Neural progenitor cell (in vitro differentiated cells): ENCODE results near the gene ZNF587. TPM values are rescaled to one million over a fixed set of nuclear protein-coding genes. Genes with fewer than 3 reads are reported as not detected.
A peak's percentile ranks its signal among the peaks of the same experiment; 100 is the strongest.
"Not testable (repeated sequence)": the region's sequence is repeated elsewhere in the genome, so short reads cannot be mapped to it uniquely, and the experiment has no call there.

Experiments used
- DNase-seq: peaks from one replicate; pipeline ENCODE4 v3.0.0-alpha.2; 2016; ENCODE audit warnings: low spot score
- H2AFZ ChIP-seq: fragments of 200-600 bp; sonication (generic); replicated peaks from 2 replicates; pipeline ENCODE4 v1.6.1; 2016; ENCODE audit warnings: antibody characterized with exemption
- H3F3A ChIP-seq: fragments of 200-600 bp; sonication (generic); 2 replicates; pipeline ENCODE4 v1.6.1; 2016; ENCODE audit warnings: antibody characterized with exemption, low read depth
- H3K27ac ChIP-seq: fragments of 200-600 bp; sonication (generic); 2 replicates; pipeline ENCODE4 v1.5.1; 2016; ENCODE audit warnings: mild to moderate bottlenecking
- H3K27me3 ChIP-seq: fragments of 200-600 bp; sonication (generic); 2 replicates; pipeline ENCODE4 v1.6.1; 2016; ENCODE audit warnings: mild to moderate bottlenecking, moderate library complexity
- H3K36me3 ChIP-seq: fragments of 200-600 bp; sonication (generic); 2 replicates; pipeline ENCODE4 v1.5.1; 2016
- H3K4me1 ChIP-seq: fragments of 200-600 bp; sonication (generic); 2 replicates; pipeline ENCODE4 v1.6.1; 2016; ENCODE audit warnings: mixed run types
- H3K4me2 ChIP-seq: fragments of 200-600 bp; sonication (generic); 2 replicates; pipeline ENCODE4 v1.6.1; 2016
- H3K4me3 ChIP-seq: fragments of 200-600 bp; sonication (generic); 2 replicates; pipeline ENCODE4 v1.5.1; 2016
- H3K79me2 ChIP-seq: fragments of 200-600 bp; sonication (generic); 2 replicates; pipeline ENCODE4 v1.6.1; 2016; ENCODE audit warnings: low read depth
- H3K9ac ChIP-seq: fragments of 200-600 bp; sonication (generic); 2 replicates; pipeline ENCODE4 v1.6.1; 2016
- H3K9me3 ChIP-seq: fragments of 200-600 bp; sonication (generic); 2 replicates; pipeline ENCODE4 v1.5.1; 2016; ENCODE audit warnings: low read depth
- H4K20me1 ChIP-seq: fragments of 200-600 bp; sonication (generic); 2 replicates; pipeline ENCODE4 v1.6.1; 2016; ENCODE audit warnings: low read depth
- H3K27ac Mint-ChIP-seq: 3 replicates; pipeline ENCODE4 v1.8.0; 2021; ENCODE audit warnings: mixed read lengths
- H3K27me3 Mint-ChIP-seq: 2 replicates; pipeline ENCODE4 v1.8.0; 2022; ENCODE audit warnings: low read depth, mild to moderate bottlenecking, inconsistent platforms, moderate library complexity, mixed read lengths; ENCODE audit not compliant: insufficient read depth
- H3K36me3 Mint-ChIP-seq: 3 replicates; pipeline ENCODE4 v1.8.0; 2021; ENCODE audit warnings: mixed read lengths
- H3K4me1 Mint-ChIP-seq: 3 replicates; pipeline ENCODE4 v1.8.0; 2021; ENCODE audit warnings: mixed read lengths
- H3K4me3 Mint-ChIP-seq: 3 replicates; pipeline ENCODE4 v1.8.0; 2021; ENCODE audit warnings: mild to moderate bottlenecking, moderate library complexity, mixed read lengths
- H3K9me3 Mint-ChIP-seq: 3 replicates; pipeline ENCODE4 v1.8.0; 2020; ENCODE audit warnings: mixed read lengths
- CTCF ChIP-seq: fragments of 200-600 bp; sonication (generic); IDR thresholded peaks from 2 replicates; pipeline ENCODE4 v1.5.1; 2017; ENCODE audit warnings: antibody characterized with exemption, mild to moderate bottlenecking
- EZH2 ChIP-seq: fragments of 200-600 bp; sonication (generic); IDR thresholded peaks from 2 replicates; pipeline ENCODE4 v1.6.1; 2017; ENCODE audit warnings: antibody characterized with exemption, mild to moderate bottlenecking, moderate library complexity
- EZH2phosphoT487 ChIP-seq: fragments of 200-600 bp; sonication (generic); IDR thresholded peaks from 2 replicates; pipeline ENCODE4 v1.6.1; 2017; ENCODE audit warnings: antibody characterized with exemption
- total RNA-seq: library from RNA; depleted of rRNA; stranded (reverse); fragments of >200 nt; gene quantifications from 2 replicates; pipeline ENCODE4 v1.2.3, GENCODE V29; 2015; ENCODE audit warnings: low replicate concordance

Gene ZNF587
- total RNA-seq, 1 donor from 2014 or later, result 48.2 TPM

- Histone ChIP-seq H3K79me2 (peaks cover 72% of the 10 kb centered on the region), H3K4me1 (peaks cover 6% of the 10 kb centered on the region), H3K9ac (peak overlapping the region; percentile 56), H3K4me2 (peak overlapping the region; percentile 74), H3F3A (peaks cover 53% of the 10 kb centered on the region), H3K9me3 (no peaks in the 10 kb centered on the region), H3K27me3 (no peaks in the 10 kb centered on the region), H3K4me3 (peak overlapping the region; percentile 67), H3K27ac (peak overlapping the region; percentile 22), H2AFZ (no peak overlapping the region), H4K20me1 (peaks cover 45% of the 10 kb centered on the region), H3K36me3 (no peaks in the 10 kb centered on the region)
- H3K9me3 Mint-ChIP-seq, result peaks cover 37% of the 10 kb centered on the region
- peaks cover 17% of the 10 kb centered on the region for H3K4me1 Mint-ChIP-seq
- H3K27me3 Mint-ChIP-seq, result peaks cover 11% of the 10 kb centered on the region
- H3K36me3 Mint-ChIP-seq, result peaks cover 48% of the 10 kb centered on the region
- TF ChIP-seq EZH2, result no peak
- no peak for TF ChIP-seq EZH2phosphoT487
- TF ChIP-seq CTCF, result no peak
- DNase-seq, result peak; percentile 56
- H3K27ac Mint-ChIP-seq, result peak overlapping the region; percentile 99
- H3K4me3 Mint-ChIP-seq, result peak overlapping the region; percentile 96
These were observed 926 bp downstream of the ZNF587 start for GRCh38 chr19:57850553-57851017.

- not testable (repeated sequence) for H3K4me2 ChIP-seq, H3K27me3 ChIP-seq
- H3K27me3 Mint-ChIP-seq, result peaks cover 13% of the 10 kb centered on the region
These were observed 2.3 kb downstream of the ZNF587 start for GRCh38 chr19:57851812-57852603.

GRCh38 chr19:57854117-57854516 lies 4.5 kb downstream of the ZNF587 start:
- peaks cover 55% of the 10 kb centered on the region for H3K79me2 ChIP-seq
- H3K9me3 Mint-ChIP-seq, result peaks cover 58% of the 10 kb centered on the region
- H2AFZ ChIP-seq, H3K4me3 ChIP-seq, H3K36me3 ChIP-seq, H3K9ac ChIP-seq, H3K4me1 ChIP-seq, H3K9me3 ChIP-seq, DNase-seq, H3K4me2 ChIP-seq, H3K27ac ChIP-seq, H3K27ac Mint-ChIP-seq, H3K27me3 ChIP-seq: not testable (repeated sequence)
- H3K4me3 Mint-ChIP-seq, result peak overlapping the region; percentile 27
- peaks cover 64% of the 10 kb centered on the region for H3K36me3 Mint-ChIP-seq
- peaks cover 32% of the 10 kb centered on the region for H4K20me1 ChIP-seq
- peaks cover 34% of the 10 kb centered on the region for H3F3A ChIP-seq
- peaks cover 17% of the 10 kb centered on the region for H3K4me1 Mint-ChIP-seq
- H3K27me3 Mint-ChIP-seq, result peaks cover 13% of the 10 kb centered on the region

More at GRCh38 chr19:57851812-57852603, 2.3 kb downstream of the ZNF587 start:
- DNase-seq, H3K9ac ChIP-seq, H3K9me3 ChIP-seq, H3K4me1 ChIP-seq, H3K4me3 ChIP-seq, H3K36me3 ChIP-seq, H2AFZ ChIP-seq, H3K27ac ChIP-seq: not testable (repeated sequence)
- peaks cover 48% of the 10 kb centered on the region for H3K9me3 Mint-ChIP-seq
- H3K36me3 Mint-ChIP-seq, result peaks cover 55% of the 10 kb centered on the region
- peaks cover 35% of the 10 kb centered on the region for H4K20me1 ChIP-seq
- H3F3A ChIP-seq, result peaks cover 49% of the 10 kb centered on the region
- H3K4me1 Mint-ChIP-seq, result peaks cover 17% of the 10 kb centered on the region
- H3K27ac Mint-ChIP-seq, result peak overlapping the region; percentile 99
- peaks cover 57% of the 10 kb centered on the region for H3K79me2 ChIP-seq
- peak overlapping the region; percentile 96 for H3K4me3 Mint-ChIP-seq

GRCh38 chr19:57862351-57862750 lies 12.7 kb downstream of the ZNF587 start:
- not testable (repeated sequence) for H3K27ac Mint-ChIP-seq, H2AFZ ChIP-seq, H4K20me1 ChIP-seq, H3K4me2 ChIP-seq, H3K27me3 Mint-ChIP-seq, H3K9me3 ChIP-seq, DNase-seq, H3K27me3 ChIP-seq, H3K9ac ChIP-seq, H3K4me3 Mint-ChIP-seq, H3K4me1 ChIP-seq, H3K4me3 ChIP-seq, H3K27ac ChIP-seq, H3K4me1 Mint-ChIP-seq
- Mint-ChIP-seq H3K9me3 (peaks cover 74% of the 10 kb centered on the region), H3K36me3 (peaks cover 85% of the 10 kb centered on the region)
- Histone ChIP-seq H3F3A (peaks cover 39% of the 10 kb centered on the region), H3K79me2 (peaks cover 62% of the 10 kb centered on the region), H3K36me3 (peaks cover 10% of the 10 kb centered on the region)
